Epithelial cell of esophagus (primary cell): Measurements from ENCODE around the gene MON1A.

ENCODE experiments used
- DNase-seq: peaks from one replicate; pipeline ENCODE4 v3.0.0; 2010; ENCODE audit warnings: low read depth
- H3K4me3 ChIP-seq: 2 replicates; pipeline ENCODE4 v1.5.1; 2011; ENCODE audit warnings: mild to moderate bottlenecking, low read length, control low read depth
- TF ChIP-seq, protein P1 (sequence below): IDR thresholded peaks from 2 replicates; pipeline ENCODE4 v1.5.1; 2011; ENCODE audit warnings: low read depth, mild to moderate bottlenecking, low read length, control low read depth, inconsistent platforms; ENCODE audit not compliant: insufficient read depth; ENCODE audit errors: missing control alignments

Gene MON1A

DNA sequence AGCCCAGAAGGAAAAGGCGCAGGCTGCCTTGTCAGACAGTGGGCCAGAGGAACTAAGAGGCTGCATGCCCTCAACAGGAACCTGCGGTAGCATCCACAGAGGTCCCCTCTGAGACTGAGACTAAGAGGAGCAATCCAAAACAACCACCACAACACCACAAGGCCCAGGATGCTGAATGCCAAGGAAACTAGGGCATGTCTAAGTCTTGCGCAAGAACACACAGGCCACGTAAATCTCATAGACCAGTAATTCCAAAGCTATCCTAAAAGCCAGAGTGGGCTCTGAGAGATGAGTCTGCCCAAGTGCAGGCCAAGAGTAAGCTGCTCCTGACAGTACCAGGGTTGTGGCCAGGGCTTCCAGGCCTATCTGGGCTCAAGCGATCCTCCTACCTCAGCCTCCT lies 12.9 kb downstream of the MON1A start:
- no peak for DNase-seq
- TF ChIP-seq, protein P1, sequence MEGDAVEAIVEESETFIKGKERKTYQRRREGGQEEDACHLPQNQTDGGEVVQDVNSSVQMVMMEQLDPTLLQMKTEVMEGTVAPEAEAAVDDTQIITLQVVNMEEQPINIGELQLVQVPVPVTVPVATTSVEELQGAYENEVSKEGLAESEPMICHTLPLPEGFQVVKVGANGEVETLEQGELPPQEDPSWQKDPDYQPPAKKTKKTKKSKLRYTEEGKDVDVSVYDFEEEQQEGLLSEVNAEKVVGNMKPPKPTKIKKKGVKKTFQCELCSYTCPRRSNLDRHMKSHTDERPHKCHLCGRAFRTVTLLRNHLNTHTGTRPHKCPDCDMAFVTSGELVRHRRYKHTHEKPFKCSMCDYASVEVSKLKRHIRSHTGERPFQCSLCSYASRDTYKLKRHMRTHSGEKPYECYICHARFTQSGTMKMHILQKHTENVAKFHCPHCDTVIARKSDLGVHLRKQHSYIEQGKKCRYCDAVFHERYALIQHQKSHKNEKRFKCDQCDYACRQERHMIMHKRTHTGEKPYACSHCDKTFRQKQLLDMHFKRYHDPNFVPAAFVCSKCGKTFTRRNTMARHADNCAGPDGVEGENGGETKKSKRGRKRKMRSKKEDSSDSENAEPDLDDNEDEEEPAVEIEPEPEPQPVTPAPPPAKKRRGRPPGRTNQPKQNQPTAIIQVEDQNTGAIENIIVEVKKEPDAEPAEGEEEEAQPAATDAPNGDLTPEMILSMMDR = no peak
- H3K4me3 ChIP-seq = no peak overlapping the region

DNA sequence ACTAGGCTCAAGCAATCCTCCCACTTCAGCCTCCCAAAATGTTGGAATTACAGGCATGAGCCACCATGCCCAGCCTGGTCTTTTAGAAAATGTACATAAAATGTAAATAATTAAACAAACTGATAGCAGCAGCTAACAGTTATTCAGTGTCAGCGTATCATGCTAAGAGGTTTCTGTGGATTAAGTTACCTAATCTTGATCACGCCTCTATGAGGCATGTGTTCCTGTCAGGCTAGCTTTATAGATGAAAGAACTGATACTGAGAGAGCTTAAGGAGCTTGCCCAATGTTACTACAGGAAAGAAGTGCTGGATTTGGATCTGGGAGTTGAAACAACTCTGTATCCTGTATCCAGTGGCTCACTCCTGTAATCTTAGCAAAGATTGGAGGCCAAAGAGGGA lies 14.7 kb downstream of the MON1A start:
- TF ChIP-seq, protein P1 = no peak

DNA sequence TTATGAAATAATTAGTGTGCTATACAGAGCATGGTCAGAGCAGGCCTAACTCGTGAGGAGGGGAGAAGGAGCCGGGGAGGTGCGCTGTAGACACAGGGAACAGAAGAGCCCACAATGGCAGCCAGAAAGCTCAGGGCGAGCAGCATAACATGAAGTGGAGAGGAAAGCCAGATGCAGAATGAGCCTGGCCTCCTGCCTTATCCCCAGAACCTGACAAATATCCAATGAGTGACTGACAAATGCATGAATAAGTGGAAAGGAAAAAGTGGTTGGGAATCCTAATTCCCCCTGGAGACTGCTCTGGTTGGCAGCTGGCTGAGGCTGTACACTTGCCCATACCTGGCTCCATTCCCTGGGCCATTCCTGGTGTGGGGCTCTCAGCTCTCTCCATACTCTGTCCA lies 16.7 kb downstream of the MON1A start:
- TF ChIP-seq, protein P1 = no peak
- no peak for DNase-seq

More for the DNA sequence above, 14.7 kb downstream of the MON1A start:
- peak; percentile 69 for DNase-seq
- H3K4me3 ChIP-seq = no peak overlapping the region

DNA sequence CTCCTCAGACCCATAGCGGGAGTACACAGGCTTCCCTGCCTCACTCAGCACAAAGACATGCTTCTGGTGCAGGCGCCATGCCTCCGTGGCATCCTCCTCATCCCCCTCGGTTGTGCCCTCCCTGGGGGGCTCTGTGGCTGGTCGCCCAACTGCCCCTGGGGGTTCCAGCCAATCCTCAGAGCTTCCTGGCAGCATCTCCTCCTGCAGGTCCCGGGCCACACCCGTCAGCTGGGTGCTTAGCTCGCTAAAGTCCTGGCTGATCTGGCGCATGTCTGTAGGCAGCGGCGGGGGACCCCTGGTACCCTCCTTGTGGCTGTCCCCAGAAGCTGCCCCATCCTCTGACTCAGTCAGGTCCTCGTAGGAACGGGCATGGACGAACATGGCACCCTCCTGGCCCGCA lies 18.0 kb downstream of the MON1A start:
- no peak overlapping the region for H3K4me3 ChIP-seq
- DNase-seq = no peak
- TF ChIP-seq, protein P1 = no peak

More for the DNA sequence above, 16.7 kb downstream of the MON1A start:
- no peak overlapping the region for H3K4me3 ChIP-seq

DNA sequence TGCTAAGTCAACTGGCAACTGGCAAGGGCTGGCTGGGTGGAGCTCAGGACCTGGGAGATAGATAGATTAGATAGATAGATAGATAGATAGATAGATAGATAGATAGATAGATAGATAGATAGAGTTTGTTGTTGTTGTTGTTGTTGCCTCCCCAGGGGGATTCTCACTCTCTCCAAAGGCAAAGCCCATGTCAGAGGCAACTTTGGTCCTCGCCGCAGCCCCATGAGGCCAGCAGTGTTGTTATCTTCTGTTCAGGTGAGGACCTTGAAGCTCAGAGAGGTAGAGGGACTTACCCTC lies 18.5 kb downstream of the MON1A start:
- TF ChIP-seq, protein P1 = no peak
- no peak overlapping the region for H3K4me3 ChIP-seq
- DNase-seq = no peak

DNA sequence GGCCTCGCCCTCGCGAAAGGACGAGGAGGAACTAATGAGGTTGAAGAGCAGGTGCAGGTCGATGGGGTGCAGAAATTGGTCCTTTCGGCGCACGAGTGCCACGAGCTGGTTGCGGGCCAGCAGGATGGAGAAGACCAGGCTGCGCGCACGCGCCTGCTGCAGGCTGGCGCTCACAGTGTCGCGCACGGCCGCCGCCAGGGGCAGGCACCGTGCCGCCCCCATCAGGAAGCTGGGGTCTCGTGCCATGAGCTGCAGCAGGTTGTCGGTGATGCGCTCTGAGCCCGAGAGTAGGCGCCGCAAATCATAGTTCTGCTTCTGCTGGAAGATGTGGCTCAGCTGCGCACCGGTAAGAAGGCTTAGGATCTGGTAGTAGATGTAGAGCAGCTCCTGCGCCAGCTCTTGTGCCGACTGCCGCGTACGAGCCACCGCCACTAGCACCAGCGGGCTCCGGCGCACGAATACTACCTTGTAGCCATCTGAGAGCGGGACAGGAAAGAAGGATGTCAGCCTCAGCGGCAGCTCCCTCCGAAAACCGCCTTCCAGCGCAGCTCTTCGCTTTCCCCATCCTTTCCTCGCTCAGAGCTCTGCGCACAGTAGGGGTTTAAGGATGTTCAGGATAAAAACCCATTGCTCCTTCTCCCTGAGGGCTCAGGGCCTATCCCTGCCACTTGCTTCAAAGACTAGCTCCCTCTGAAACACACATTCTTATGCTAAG lies 19.0 kb downstream of the MON1A start:
- no peak overlapping the region for H3K4me3 ChIP-seq
- TF ChIP-seq, protein P1 = no peak
- no peak for DNase-seq

DNA sequence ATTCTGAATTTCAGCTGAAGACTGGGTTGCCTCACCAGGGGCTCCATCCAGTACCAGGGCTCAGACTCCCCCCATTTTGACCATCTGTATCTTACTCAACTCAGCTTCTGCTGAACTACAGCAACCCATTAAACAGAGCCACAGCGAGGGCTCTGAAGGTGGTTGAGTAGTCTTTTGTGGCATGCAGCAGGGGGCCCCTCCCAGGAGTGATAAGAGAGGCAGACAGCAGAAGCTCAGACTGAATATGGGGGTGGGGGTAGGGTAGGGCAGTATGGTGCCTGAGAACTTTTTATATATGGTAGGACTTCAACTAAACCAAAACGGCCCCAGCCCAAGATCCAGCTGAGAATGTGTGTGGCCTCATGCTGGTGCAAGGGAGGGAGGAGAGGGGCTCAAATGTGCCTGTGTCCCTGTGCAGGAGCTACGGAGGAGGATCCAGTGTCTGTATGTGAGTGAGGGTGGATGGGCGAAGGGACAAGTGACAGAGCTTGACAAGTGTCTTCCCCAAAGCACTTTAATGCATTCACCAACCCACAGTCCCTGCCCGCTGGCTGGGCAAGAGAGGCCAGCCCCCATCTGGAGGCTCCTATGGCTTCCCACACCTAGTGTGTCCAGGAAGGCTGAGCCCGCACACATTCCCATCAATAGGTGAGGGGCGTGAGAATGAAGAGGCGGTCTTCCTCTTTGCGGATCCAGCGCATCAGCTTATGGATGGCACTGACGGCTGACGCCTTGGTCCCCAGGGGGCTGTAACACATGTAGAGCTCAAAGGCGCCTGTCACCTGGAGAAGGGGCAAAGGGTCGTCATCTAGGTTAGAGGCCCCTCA lies 21.0 kb downstream of the MON1A start:
- DNase-seq = no peak
- TF ChIP-seq, protein P1 = no peak
- no peak overlapping the region for H3K4me3 ChIP-seq
